Nucleus accumbens (tissue), 56 donors: ENCODE results near the gene TMEM18.

Experiments
- DNase-seq, 56 donors: peaks; one replicate each; lab custom pipeline; 2025; lab: John Stamatoyannopoulos, UW

TMEM18 gene

DNA sequence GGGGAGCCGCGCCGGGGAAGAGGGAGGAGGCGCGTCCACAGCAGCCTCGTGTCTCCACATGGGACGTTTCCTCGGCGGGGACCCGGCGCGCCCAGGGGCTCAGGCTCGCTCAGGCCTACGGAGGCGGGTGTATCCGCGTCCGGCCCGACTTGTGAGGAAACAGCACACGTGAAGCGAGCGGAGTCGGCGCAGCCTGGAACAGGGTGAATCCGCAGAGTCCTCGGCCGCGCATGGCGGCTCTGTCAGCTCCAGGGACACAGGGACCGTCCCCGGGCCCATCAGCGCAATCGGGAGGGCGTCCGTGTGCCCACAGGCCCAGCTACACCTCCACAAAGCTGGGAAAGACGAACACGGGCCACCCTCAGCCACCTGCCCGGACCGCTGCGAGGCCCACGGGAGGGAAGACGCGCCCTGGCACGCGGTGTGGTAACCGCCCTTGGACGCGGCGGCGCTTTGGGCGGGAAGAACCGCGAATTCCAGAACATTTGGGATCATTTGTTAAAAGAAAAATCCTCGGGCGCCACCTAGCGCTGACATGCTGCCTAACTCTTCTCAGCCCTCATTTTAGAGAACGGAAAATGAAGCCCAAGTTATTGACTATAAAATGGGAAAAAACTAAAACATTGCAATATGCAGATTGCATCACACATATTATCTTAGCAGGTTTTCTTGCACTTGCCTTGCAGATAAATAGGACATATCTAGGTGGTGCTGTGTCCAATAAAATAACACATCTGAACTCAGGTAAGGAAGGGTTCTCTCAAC, 40.4 kb downstream of the TMEM18 start:
- peak in 43 of 56 donors; percentile 5 to 87 (median 37) for DNase-seq

DNA sequence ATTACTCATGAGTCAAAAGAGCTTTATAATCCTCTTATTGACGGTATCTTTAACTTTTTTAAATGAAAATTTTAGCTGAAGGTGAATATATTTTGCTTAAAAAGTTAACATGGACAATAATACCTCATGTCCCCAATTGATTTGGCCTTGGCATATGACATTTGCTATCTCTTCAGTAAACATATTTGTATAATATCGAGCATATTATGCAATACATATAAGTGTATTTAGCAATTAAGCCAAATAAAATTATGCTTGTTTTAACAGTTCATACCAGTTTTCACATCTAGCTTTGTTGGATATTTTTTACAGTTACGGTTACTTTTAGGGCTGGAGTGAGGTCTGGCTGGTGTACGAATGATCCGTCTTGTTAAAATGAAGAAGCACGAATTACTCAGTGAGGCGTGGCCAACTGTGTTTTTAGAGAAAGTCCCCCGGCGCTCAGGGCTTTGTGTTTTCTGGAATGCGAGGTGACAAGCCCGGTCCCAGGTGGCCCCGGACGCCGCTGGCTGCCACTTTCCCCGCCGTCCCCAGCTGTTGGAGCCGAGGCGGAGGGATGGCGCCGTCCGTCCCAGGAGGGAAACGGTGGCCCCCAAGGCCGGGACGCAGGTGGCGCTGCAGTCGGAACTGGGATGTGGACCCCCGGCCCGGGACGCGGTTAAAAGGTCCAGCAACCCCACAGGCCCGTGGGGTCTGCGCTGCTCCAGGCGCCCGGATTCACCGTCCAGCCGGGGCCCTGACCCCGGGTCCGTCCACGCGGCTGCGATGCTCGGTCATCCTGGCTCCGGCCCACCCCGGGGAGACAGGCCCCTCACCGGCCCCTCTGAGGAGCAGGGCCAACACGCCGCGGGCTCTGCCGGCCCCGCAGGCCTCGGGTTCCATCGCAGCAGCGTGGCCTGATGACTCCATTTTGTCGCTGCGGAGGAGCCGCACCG, 41.3 kb downstream of the TMEM18 start:
- no peak for DNase-seq

DNA sequence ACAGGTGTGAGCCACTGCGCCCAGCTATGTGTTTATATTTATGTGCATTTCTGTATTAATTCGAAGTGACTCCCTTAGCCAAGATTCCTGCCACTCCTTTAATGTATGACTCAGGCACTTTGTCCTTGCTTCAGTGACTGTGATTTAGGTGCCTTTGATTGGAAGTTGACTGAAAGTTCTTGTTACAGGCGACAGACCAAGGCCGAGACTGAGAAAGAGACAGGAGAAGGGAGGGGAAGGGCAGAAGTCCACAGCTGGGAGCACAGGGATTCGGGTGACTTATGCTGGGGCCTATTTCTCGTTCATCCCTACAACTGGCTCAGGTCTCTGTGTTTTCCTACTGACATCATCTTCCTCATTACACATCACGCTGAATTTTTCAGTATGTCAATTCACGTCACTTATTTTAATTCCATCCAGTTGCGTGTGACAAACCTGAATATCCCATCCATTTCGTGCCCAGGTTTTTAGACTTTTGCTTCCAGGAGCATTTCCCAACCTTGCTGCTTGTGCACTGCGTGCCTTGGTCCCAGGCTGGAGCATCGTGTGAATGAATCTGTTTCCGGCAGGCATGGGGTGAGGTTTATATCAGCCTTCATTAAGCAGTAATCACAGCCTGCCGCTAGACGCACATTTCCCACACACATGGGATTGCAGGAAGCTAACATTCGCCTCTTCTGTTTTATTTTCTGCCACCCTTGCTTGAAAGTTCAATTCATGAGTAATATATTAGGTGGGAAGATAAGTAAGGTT, 42.4 kb downstream of the TMEM18 start:
- DNase-seq: peak in 1 of 56 donors; percentile 20

DNA sequence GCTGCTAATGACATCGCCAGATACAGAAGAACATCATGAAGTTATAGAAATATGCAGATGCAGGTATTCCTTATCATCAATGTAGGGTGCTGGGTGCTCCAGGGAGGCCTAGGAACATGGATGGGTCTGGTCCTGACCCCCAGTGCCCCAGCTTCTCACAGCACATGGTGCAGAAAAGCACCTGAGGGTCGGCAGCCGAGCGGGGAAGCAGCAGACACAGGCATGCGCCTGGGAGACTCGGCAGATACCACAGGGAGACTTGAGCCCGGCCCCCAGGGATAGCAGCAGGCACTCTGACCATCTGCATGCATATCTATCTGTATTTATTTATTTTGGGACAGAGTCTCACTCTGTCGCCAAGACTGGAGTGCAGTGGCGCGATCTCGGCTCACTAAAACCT, 43.2 kb downstream of the TMEM18 start:
- no peak for DNase-seq

DNA sequence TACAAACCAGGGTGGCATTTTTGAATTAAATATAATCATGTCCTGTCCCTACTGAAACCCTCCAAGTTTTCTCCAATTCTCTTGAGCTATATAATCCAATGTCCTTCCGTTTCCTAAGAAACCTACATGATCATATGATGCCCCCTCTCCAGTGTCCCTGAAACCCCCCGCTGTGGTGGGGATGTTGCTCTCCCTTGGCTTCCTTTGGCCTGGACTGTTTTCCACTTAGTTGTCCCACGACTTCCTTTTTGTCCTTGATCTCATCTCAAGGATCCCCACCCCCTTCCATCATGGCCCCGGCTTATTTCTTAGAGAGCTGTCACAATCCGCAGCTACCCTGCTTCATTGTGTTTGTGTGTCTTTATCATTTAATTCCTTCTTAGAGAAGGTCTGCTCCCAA, 43.8 kb downstream of the TMEM18 start:
- no peak for DNase-seq

DNA sequence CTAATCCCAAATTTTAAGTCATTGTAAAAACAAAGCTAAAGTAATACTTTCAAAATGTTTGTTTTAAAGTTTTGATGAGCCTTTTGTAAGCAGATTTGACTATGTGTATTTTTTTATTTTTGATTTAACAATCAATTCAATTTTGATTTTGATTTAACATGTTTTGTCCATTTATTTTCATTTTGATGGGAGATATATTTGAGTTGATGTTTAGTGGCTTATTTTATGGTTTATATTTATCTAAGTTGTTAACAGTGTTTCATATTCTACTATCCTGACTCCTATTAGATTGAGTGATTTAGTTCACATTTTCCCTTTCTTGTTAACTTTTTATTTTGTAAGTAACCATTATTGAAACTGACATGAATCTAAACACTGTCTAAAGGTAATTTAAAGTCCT, 44.7 kb downstream of the TMEM18 start:
- no peak for DNase-seq

DNA sequence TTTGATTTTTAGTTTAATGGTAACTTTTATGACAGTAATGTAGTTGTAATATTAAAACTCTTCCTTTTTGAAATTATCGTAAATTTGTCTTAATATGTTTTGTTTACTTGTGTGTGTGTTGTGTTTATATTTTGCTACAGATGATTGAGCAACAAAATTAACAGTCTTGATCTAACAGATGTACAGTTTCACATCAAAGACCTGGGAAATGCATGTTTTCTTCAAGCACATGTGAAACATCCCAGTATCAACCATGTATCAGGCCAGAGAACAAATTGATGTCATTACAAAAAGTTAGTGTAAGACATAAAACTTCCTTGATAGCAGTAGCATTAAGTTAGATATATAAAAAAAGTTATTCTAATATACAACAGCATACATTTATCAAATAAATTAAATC, 45.5 kb downstream of the TMEM18 start:
- no peak for DNase-seq

DNA sequence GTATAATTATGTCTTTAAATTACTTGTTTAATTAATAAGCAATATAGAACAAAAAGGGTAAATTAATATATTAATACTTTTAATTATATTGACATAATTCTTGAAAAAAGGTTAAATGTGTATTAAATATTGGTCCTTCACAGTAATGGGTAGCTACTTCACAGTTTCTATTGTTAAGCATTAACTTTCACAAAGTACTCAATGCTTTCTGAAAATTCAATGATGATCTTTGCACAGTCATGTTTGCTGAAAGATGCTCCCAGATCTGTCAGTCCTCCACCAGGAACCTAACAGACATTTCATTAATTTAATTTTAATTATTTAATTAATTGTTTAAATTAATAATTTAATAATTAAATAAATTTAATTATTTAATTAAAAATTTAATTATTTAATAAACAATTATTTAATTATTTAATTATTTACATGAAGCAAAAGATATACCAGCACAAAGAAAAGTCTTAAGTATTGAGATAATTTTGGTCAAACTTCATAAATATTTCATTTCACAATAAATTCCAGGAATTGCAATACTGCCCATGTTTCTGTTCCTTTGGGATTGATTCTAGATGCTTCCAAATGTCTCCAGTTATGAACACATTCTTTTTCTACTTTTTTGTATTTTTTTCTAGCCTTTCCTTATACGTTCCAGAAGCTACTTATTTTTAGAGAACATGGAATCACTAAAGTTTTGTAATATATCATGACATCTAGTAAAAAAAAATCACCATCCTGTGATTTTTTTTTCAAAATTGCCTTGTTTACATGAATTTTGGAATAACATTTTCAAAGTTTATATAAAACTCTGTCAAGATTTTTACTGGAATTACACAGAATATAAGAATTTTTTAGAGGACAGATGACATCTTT, 46.5 kb downstream of the TMEM18 start:
- DNase-seq: no peak

DNA sequence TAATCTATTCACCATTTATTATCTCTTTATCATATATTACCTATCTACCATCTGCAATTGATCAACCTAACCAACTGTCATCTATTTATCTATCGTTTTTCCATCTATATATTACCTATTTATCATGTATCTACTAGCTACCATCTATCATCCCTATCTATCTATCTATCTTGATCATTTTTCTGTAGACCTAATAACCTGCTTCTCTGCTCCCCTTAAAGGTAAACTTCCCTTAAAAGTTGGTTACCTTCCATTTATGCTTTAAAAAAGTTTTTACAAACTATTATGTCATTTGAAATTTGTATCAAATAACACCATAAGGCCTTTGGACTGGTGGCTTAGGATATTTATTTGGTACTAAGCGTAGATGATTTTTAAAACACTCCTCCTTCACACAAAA, 47.2 kb downstream of the TMEM18 start:
- DNase-seq: no peak

DNA sequence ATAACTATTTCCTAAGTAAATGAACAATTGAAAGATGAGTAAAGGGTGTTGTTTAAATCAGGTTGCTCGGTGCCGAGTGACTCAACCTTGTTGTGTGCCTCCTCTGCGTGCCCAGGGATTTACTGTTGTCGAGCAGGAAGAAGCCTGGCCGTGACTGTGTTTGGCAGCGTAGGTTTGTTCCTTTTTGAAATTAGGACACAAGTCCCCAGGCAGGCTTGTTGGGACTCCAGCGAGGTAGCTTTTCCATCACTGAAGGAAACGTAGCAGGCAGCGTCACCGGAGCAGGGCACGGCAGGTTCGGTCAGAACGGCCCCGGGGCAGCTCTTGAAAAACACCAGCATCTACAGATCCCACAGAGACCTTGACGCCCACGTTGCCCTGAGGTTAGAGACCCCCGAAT, 48.6 kb downstream of the TMEM18 start:
- DNase-seq: no peak

DNA sequence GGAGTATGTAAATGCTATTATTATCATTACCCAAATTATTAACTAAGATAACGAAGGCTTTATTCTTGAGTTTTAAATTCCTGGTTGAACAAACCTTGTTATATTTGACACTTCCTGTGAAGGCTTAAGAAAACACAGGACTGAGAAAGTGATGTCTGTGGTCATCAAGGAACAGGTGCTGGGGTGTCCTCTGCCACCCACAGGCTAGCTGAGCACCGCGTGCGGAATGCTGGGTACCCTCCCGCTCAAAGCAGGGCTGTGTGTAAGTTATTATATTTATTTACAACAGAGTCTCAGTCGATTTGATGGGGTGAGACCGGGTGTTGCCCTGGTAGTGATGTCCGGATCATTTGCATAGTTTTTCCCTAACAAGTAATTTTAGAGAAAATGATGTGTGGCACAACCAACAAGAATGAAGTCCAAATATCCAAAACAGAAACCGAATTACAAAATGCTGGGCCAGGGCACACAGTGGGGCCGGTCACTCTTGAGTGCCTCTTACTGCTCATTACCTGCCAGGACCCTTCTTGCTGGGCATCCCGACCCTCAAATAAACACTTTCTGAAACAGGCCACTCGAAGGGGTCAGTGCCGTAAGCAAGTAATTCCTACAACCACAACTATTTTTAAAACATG, 49.2 kb downstream of the TMEM18 start:
- DNase-seq: no peak

DNA sequence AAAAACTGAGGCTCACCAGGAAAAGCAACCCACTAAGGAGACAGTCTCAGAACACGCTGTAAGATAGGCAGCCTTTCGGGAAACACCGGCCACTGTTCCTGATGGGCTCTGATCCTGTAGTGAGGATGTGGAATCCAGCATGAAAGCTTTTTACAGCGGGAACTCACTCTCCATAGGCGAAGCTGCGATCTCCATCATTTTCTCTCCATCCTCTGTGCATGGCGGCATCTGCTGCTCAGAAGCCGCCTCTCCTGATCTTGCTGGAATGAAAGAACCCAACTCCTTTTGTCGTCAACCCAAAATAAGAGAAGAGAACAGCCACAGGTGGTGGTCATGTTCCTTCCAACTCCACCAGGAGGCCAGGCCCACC, 49.9 kb downstream of the TMEM18 start:
- no peak for DNase-seq

DNA sequence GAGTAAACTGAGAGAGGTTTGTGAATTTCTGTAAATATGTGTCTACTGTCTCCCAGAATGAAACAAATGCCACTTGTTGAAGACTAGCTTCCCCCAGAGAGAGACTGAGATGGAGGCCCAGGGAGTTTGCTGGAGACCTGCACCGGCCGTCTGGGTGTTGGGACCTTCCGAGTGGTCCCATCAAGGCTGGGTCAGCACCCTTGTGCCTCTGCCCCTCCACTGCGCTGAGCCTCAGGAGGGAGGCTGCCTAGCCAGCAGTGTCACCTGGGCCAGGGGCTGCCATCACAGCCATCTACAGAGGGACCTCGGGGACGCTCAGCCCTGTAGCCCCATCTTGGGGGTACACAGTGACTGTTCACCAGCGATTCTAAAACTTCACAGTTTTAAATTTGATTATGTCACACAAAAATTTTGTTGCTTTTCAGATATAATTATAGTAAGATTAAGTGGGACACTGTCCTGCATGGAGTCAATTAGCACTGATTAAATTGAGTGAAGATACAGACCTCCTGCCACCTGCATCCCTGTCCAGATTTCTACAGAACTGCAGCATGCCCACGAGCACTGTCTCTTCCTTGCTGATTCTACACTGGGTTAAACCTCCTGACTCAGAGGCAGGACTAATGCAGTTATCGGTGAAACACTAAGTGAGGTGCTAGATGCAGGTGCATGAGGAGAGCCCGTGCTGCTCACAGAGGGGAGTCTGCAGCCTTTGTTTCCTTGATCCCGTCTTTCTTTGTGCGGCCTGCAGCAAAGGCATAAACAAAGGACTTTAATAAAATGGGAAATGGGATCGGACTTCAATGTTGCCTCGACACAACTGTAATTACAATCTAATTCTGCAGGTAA, 50.5 kb downstream of the TMEM18 start:
- DNase-seq: no peak

DNA sequence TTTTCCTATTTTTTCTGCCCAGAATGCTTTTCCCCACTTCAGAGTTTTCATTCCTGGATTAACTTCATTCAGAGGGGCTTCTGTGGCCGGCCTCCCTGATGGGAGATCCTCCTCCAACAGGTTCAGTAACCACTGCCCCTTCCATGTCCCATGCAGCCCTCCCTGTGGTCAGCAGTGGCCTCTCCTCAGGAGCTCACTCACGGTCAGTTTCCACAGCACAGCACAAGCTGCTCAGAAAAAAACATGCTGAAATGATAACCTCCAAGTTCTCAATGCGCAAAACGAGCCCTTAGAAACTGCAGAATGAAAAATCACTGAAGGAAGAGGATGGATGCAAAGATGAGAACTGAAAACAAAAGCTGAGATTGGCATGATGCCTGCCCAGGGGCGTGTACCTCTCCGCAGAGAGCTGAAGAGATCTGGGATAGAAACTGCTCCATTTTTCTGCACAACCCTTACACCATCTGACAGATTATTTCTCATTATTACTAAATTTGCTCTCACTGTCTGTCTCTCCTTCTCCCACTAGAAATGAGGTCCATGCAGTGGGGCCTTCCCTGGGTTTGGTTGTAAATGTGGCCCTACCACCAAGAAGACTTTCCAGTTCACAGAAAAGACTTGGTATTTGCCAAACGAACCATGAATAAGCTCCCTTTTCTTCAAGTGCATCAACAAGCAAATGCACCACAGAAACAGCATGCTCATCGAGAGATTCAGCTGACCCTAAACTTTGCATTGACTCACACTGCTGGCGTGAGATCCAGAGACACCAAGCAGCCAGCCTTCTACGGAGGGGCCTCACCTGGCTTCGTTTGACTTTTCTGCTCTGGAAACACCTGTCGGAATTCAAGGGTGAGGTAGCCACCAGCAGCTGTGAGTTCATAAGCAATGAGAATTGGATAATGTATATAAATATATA, 51.5 kb downstream of the TMEM18 start:
- DNase-seq: no peak

DNA sequence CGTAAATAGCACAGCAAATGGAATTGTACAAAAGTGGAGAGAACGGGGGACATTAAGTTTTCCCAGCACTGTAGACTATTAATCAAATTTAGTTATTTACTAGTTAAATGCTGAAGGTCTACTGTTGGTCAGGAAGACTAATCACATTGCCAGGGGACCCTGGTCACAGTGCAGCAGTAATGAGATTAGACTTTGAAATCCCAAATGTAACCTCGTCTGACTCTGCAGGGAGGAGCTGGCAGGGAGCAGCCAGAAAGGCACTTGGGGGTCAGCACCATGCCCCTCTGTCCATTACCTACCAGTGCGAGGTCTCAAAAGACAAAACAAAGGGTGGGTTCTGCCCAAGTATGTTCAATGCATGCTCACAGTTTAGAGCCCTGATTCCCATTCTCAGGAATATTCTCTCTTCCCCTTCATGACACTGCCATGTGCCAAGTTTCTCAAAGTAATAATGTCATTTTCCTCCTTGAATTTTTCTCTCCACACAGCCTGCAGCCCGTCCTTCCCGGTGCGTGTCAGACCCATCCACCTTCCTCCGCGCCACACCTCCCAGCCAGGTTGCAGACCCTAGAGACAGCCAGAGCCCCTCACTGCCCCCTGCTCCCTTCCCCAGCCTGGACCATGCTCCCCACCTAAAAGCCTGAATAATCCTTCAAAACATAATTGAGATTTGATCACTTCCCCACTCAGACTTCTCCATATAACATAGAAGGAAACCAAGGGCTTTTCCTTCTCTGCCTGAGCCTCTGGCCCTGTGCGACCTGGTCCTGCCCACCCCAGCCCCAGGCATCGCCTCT, 52.5 kb downstream of the TMEM18 start:
- no peak for DNase-seq

DNA sequence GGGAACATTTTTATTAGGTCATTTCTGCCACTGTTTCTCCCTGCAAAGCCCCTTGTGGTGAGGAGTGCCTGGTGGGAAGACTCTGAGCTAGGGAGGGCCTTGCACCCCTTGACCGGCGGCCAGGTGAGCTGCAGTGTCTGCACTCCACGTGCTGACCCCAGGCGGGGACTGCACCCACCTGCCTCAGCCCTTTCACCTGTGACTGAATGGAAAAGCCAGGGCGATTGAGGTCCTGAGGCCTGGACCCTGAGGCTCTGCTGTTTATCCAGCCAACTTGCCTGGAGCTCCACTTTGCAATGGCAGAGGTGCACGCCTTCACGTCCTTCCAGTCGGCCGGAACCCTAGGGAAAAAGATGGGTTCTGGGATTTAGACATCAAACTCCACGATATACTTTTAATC, 53.1 kb downstream of the TMEM18 start:
- DNase-seq: no peak
